Neuronal stem cell (in vitro differentiated cells): Measurements from ENCODE around the gene IL1A.

ENCODE experiments used
- DNase-seq: peaks from one replicate; pipeline ENCODE4 v3.0.0-alpha.2; 2013; ENCODE audit warnings: low spot score
- H2AFZ ChIP-seq: one replicate; pipeline ENCODE4 v1.6.1; 2013; ENCODE audit warnings: mild to moderate bottlenecking, low read length, inconsistent platforms
- H2AK5ac ChIP-seq: 2 replicates; pipeline ENCODE4 v1.6.1; 2013; ENCODE audit warnings: low read depth, mild to moderate bottlenecking, inconsistent platforms, low read length, moderate library complexity, mixed read lengths
- H2BK120ac ChIP-seq: 2 replicates; pipeline ENCODE4 v1.6.1; 2013; ENCODE audit warnings: low read depth, mild to moderate bottlenecking, inconsistent platforms, low read length, moderate library complexity, mixed read lengths
- H2BK12ac ChIP-seq: one replicate; pipeline ENCODE4 v1.6.1; 2013; ENCODE audit warnings: low read length, inconsistent platforms
- H2BK15ac ChIP-seq: 2 replicates; pipeline ENCODE4 v1.6.1; 2013; ENCODE audit warnings: mild to moderate bottlenecking, low read length, inconsistent platforms, mixed read lengths
- H2BK5ac ChIP-seq: one replicate; pipeline ENCODE4 v1.6.1; 2013; ENCODE audit warnings: inconsistent platforms, mild to moderate bottlenecking, low read length, moderate library complexity
- H3K14ac ChIP-seq: one replicate; pipeline ENCODE4 v1.6.1; 2013; ENCODE audit warnings: low read length, inconsistent platforms
- H3K18ac ChIP-seq: 2 replicates; pipeline ENCODE4 v1.6.1; 2013; ENCODE audit warnings: low read length, inconsistent platforms
- H3K23ac ChIP-seq: 2 replicates; pipeline ENCODE4 v1.6.1; 2013; ENCODE audit warnings: low read depth, mild to moderate bottlenecking, mixed read lengths, low read length, inconsistent platforms; ENCODE audit not compliant: poor library complexity
- H3K27ac ChIP-seq: replicated peaks from 3 replicates; pipeline ENCODE4 v1.5.1; 2013; ENCODE audit warnings: low read length, inconsistent platforms
- H3K27me3 ChIP-seq, 3 experiments: 2 replicates each; pipeline ENCODE4 v1.6.1; 2013; ENCODE audit warnings: low read length in 3 of 3, mild to moderate bottlenecking in 2 of 3, inconsistent platforms in 1 of 3, low read depth in 1 of 3, mixed read lengths in 1 of 3, moderate library complexity in 1 of 3; ENCODE audit not compliant: control insufficient read depth in 3 of 3, insufficient read depth in 3 of 3
- H3K36me3 ChIP-seq, 2 donors: replicated peaks in 1 of 2; 2 replicates each; pipeline ENCODE4 v1.6.1; 2013; ENCODE audit warnings: low read length in 2 of 2; ENCODE audit not compliant: control insufficient read depth in 2 of 2, insufficient read depth in 2 of 2
- H3K4ac ChIP-seq: 2 replicates; pipeline ENCODE4 v1.6.1; 2013; ENCODE audit warnings: inconsistent platforms, mild to moderate bottlenecking, low read length, moderate library complexity
- H3K4me1 ChIP-seq, 2 donors: 1 replicate in 1 of 2; 2 replicates in 1 of 2; pipeline ENCODE4 v1.6.1; 2013; ENCODE audit warnings: low read length in 2 of 2, low read depth in 1 of 2; ENCODE audit not compliant: control insufficient read depth in 2 of 2, insufficient read depth in 1 of 2
- H3K4me2 ChIP-seq: one replicate; pipeline ENCODE4 v1.6.1; 2013; ENCODE audit warnings: mild to moderate bottlenecking, low read length, inconsistent platforms; ENCODE audit not compliant: insufficient read depth, poor library complexity, severe bottlenecking
- H3K4me3 ChIP-seq, 2 donors: 2 replicates each; pipeline ENCODE4 v1.5.1; 2013; ENCODE audit warnings: low read length in 2 of 2, mild to moderate bottlenecking in 2 of 2, inconsistent platforms in 1 of 2, moderate library complexity in 1 of 2
- H3K79me1 ChIP-seq: one replicate; pipeline ENCODE4 v1.6.1; 2013; ENCODE audit warnings: low read depth, mild to moderate bottlenecking, inconsistent platforms, low read length, moderate library complexity
- H3K9ac ChIP-seq: one replicate; pipeline ENCODE4 v1.6.1; 2013; ENCODE audit warnings: mild to moderate bottlenecking, low read depth, low read length, inconsistent platforms; ENCODE audit not compliant: poor library complexity
- H3K9me3 ChIP-seq, 2 donors: replicated peaks in 1 of 2; 2 replicates each; pipeline versions ENCODE3 to v1.6.1; 2013; ENCODE audit warnings: low read length in 2 of 2, mild to moderate bottlenecking in 2 of 2, inconsistent platforms in 1 of 2, low read depth in 1 of 2, mixed read lengths in 1 of 2, moderate library complexity in 1 of 2; ENCODE audit not compliant: control insufficient read depth in 2 of 2, insufficient read depth in 1 of 2
- H4K8ac ChIP-seq: one replicate; pipeline ENCODE4 v1.6.1; 2013; ENCODE audit warnings: low read depth, mild to moderate bottlenecking, inconsistent platforms, low read length, moderate library complexity
- H4K91ac ChIP-seq: one replicate; pipeline ENCODE4 v1.6.1; 2013; ENCODE audit warnings: low read length, low read depth, mild to moderate bottlenecking, inconsistent platforms; ENCODE audit not compliant: poor library complexity
- WGBS, 2 donors: extraction: QIAGEN DNeasy Blood & Tissue Kit; methylation state at CpG; one replicate each; pipeline ENCODE4 v1.1.7; 2013; ENCODE audit warnings: missing lambda C conversion rate in 2 of 2, mixed read lengths in 1 of 2; ENCODE audit not compliant: insufficient read length in 2 of 2, insufficient replicate concordance in 1 of 2; ENCODE audit errors: extremely low coverage in 2 of 2; 5-methylcytosine and 5-hydroxymethylcytosine counted together

The IL1A gene

GRCh38 chr2:112813280-112813966 lies 29.1 kb upstream of the IL1A start:
- no peaks in the 10 kb centered on the region for H3K36me3 ChIP-seq
- H3K23ac ChIP-seq = no peak overlapping the region
- no peak overlapping the region for H4K8ac ChIP-seq
- no peak overlapping the region for H2BK15ac ChIP-seq
- no peak overlapping the region for H3K18ac ChIP-seq
- H2AK5ac ChIP-seq = no peak overlapping the region
- no peak overlapping the region for H2BK12ac ChIP-seq
- H3K27ac ChIP-seq = no peak overlapping the region
- H3K14ac ChIP-seq = no peak overlapping the region
- peaks cover 0 to 12% of the 10 kb centered on the region in 2 donors for H3K4me1 ChIP-seq
- H3K27me3 ChIP-seq = no peaks in the 10 kb centered on the region
- no peak overlapping the region for H3K9ac ChIP-seq
- DNase-seq = no peak
- no peak overlapping the region for H3K4me3 ChIP-seq
- H2BK5ac ChIP-seq = no peak overlapping the region
- WGBS, 2 donors = no CpG with 5 or more reads among the region's 10 CpGs
- H3K4ac ChIP-seq = no peak overlapping the region
- H3K9me3 ChIP-seq = no peaks in the 10 kb centered on the region
- no peak overlapping the region for H2BK120ac ChIP-seq
- no peak overlapping the region for H2AFZ ChIP-seq
- H3K79me1 ChIP-seq = no peaks in the 10 kb centered on the region
- H3K4me2 ChIP-seq = no peak overlapping the region
- no peak overlapping the region for H4K91ac ChIP-seq

- Histone ChIP-seq H3K4me2 (no peak overlapping the region), H2BK12ac (no peak overlapping the region), H3K9me3 (no peaks in the 10 kb centered on the region), H2BK120ac (no peak overlapping the region), H3K18ac (no peak overlapping the region), H3K27me3 (no peaks in the 10 kb centered on the region), H4K91ac (no peak overlapping the region), H3K14ac (no peak overlapping the region), H3K4ac (no peak overlapping the region), H3K4me3 (no peak overlapping the region), H3K9ac (no peak overlapping the region), H3K36me3 (no peaks in the 10 kb centered on the region), H4K8ac (no peak overlapping the region), H3K23ac (no peak overlapping the region), H2BK5ac (no peak overlapping the region), H3K79me1 (no peaks in the 10 kb centered on the region), H3K27ac (no peak overlapping the region), H2AFZ (no peak overlapping the region), H3K4me1 (peaks cover 0 to 8% of the 10 kb centered on the region in 2 donors), H2AK5ac (no peak overlapping the region), H2BK15ac (no peak overlapping the region)
- WGBS, 2 donors = no CpG with 5 or more reads among the region's 14 CpGs
- DNase-seq = no peak
Observed at GRCh38 chr2:112812318-112813267, 28.3 kb upstream of the IL1A start.

- H3K79me1 ChIP-seq = no peaks in the 10 kb centered on the region
- DNase-seq = no peak
- H2BK15ac ChIP-seq = no peak overlapping the region
- no peak overlapping the region for H3K9ac ChIP-seq
- H3K18ac ChIP-seq = no peak overlapping the region
- no peak overlapping the region for H3K23ac ChIP-seq
- peaks cover 0 to 8% of the 10 kb centered on the region in 2 donors for H3K4me1 ChIP-seq
- no peak overlapping the region for H4K8ac ChIP-seq
- peak overlapping the region; percentile 80 for H2AFZ ChIP-seq
- no peak overlapping the region for H3K4ac ChIP-seq
- H2AK5ac ChIP-seq = no peak overlapping the region
- H3K4me3 ChIP-seq = no peak overlapping the region
- H3K36me3 ChIP-seq = no peaks in the 10 kb centered on the region
- H3K14ac ChIP-seq = no peak overlapping the region
- no peak overlapping the region for H2BK5ac ChIP-seq
- H3K4me2 ChIP-seq = no peak overlapping the region
- no peak overlapping the region for H2BK12ac ChIP-seq
- H3K27me3 ChIP-seq = no peaks in the 10 kb centered on the region
- H4K91ac ChIP-seq = no peak overlapping the region
- H3K27ac ChIP-seq = no peak overlapping the region
- WGBS, 2 donors = no CpG with 5 or more reads among the region's 7 CpGs
- no peaks in the 10 kb centered on the region for H3K9me3 ChIP-seq
- no peak overlapping the region for H2BK120ac ChIP-seq
Observed at GRCh38 chr2:112811841-112812306, 27.6 kb upstream of the IL1A start.

GRCh38 chr2:112811276-112811831 lies 27.1 kb upstream of the IL1A start:
- Histone ChIP-seq H3K18ac (no peak overlapping the region), H3K4me2 (no peak overlapping the region), H3K4ac (no peak overlapping the region), H3K4me1 (peaks cover 0 to 8% of the 10 kb centered on the region in 2 donors), H3K27ac (no peak overlapping the region), H3K23ac (no peak overlapping the region), H4K8ac (no peak overlapping the region), H3K27me3 (no peaks in the 10 kb centered on the region), H3K4me3 (no peak overlapping the region), H3K79me1 (no peaks in the 10 kb centered on the region), H4K91ac (no peak overlapping the region), H2AFZ (peak overlapping the region; percentile 80), H2BK15ac (no peak overlapping the region), H2BK5ac (no peak overlapping the region), H2BK120ac (no peak overlapping the region), H3K36me3 (no peaks in the 10 kb centered on the region), H2BK12ac (no peak overlapping the region), H3K9me3 (no peaks in the 10 kb centered on the region), H2AK5ac (no peak overlapping the region), H3K14ac (no peak overlapping the region), H3K9ac (no peak overlapping the region)
- no peak for DNase-seq
- no CpG with 5 or more reads among the region's 3 CpGs for WGBS, 2 donors
